Uterus (tissue), 4 donors: ENCODE results near the gene NOTO. TPM values are rescaled to one million over a fixed set of nuclear protein-coding genes. Genes with fewer than 3 reads are reported as not detected.

ENCODE experiments used
- DNase-seq, 2 donors: peaks; one replicate each; pipeline ENCODE4 v3.0.0-alpha.2; 2019 to 2020
- H3K27ac ChIP-seq, 2 donors: fragments of 200-600 bp; sonication (generic); 1 replicate in 1 of 2; 2 replicates in 1 of 2; pipeline ENCODE4 v1.5.1; 2016 to 2018
- H3K27me3 ChIP-seq, 2 donors: fragments of 200-600 bp; sonication (generic); one replicate each; pipeline ENCODE4 v1.5.1; 2018 to 2019; ENCODE audit warnings: control low read depth in 1 of 2
- H3K36me3 ChIP-seq, 2 donors: fragments of 200-600 bp; sonication (generic); one replicate each; pipeline ENCODE4 v1.5.1; 2019; ENCODE audit warnings: control low read depth in 1 of 2
- H3K4me1 ChIP-seq, 2 donors: fragments of 200-600 bp; sonication (generic); one replicate each; pipeline ENCODE4 v1.5.1; 2018 to 2019; ENCODE audit warnings: control low read depth in 1 of 2
- H3K4me3 ChIP-seq, 2 donors: fragments of 200-600 bp; sonication (generic); 1 replicate in 1 of 2; 2 replicates in 1 of 2; pipeline ENCODE4 v1.5.1; 2018 to 2019; ENCODE audit warnings: mild to moderate bottlenecking in 1 of 2
- H3K9me3 ChIP-seq, 2 donors: fragments of 200-600 bp; sonication (generic); one replicate each; pipeline ENCODE4 v1.5.1; 2019; ENCODE audit warnings: control low read depth in 1 of 2
- CTCF ChIP-seq, 4 experiments: fragments of 200-600 bp in 2 of 4; fragments of 450-650 bp in 2 of 4; sonication (generic) in 2 of 4; IDR thresholded peaks; one replicate each; pipeline ENCODE4 v1.5.1; 2016 to 2019; ENCODE audit warnings: antibody characterized with exemption in 4 of 4, mild to moderate bottlenecking in 2 of 4, moderate library complexity in 1 of 4
- POLR2A ChIP-seq, 2 donors: fragments of 450-650 bp; IDR thresholded peaks; one replicate each; pipeline ENCODE4 v1.6.1; 2016; ENCODE audit warnings: antibody characterized with exemption in 2 of 2, mild to moderate bottlenecking in 1 of 2, moderate library complexity in 1 of 2
- intact Hi-C: fragments of 100-400 bp; cut with DNase I; formaldehyde crosslinking; loops from one replicate; pipeline ENCODE4 v1.15.1; 2023; ENCODE audit warnings: low total_unique reads
- total RNA-seq, 4 donors: library from RNA; depleted of rRNA in 3 of 4; stranded (reverse); fragments of >200 nt in 3 of 4; gene quantifications; one replicate each; pipeline versions ENCODE4 v1.1.0 to v1.2.4, GENCODE V29; 2014 to 2023
- donor health status: DM: yes; HTN: yes; CAD: no.

Gene NOTO
- total RNA-seq, 4 donors from 2014 or later, result not detected

GRCh38 chr2:73256618-73256922 lies 54.2 kb downstream of the NOTO start:
- no peak for DNase-seq
- intact Hi-C loops, result no loop called here
- Histone ChIP-seq H3K27ac (no peak overlapping the region), H3K4me3 (no peak overlapping the region), H3K36me3 (no peaks in the 10 kb centered on the region), H3K4me1 (no peaks in the 10 kb centered on the region), H3K9me3 (no peaks in the 10 kb centered on the region), H3K27me3 (no peaks in the 10 kb centered on the region)
- TF ChIP-seq CTCF (IDR thresholded peaks at IDR 0.05) (no peak), POLR2A (IDR thresholded peaks at IDR 0.05) (no peak)

DNA sequence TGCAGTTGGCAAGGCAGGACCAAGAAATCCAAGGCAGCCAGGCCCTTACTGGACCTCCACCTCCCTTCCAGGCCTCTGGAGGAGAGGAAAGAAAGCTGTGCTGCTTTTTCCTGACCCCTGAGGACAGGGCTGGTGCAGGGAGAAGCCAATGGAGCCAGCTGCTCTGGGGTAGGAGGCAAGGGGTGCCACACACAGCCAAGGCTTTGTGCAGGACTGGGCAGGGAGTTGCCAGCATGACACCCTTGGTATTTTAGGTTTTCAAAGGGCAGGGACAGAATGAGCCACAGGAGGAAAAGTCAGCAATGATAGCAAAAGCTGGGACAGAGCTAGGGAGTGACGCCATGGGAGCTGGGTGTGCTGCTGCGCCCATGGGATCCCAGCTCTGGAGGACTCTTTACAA lies 54.6 kb downstream of the NOTO start:
- no peak for TF ChIP-seq POLR2A (IDR thresholded peaks at IDR 0.05)
- Histone ChIP-seq H3K4me3 (no peak overlapping the region), H3K27ac (no peak overlapping the region), H3K4me1 (no peaks in the 10 kb centered on the region), H3K9me3 (no peaks in the 10 kb centered on the region), H3K27me3 (no peaks in the 10 kb centered on the region), H3K36me3 (no peaks in the 10 kb centered on the region)
- intact Hi-C loops, result no loop called here
- DNase-seq, result no peak

DNA sequence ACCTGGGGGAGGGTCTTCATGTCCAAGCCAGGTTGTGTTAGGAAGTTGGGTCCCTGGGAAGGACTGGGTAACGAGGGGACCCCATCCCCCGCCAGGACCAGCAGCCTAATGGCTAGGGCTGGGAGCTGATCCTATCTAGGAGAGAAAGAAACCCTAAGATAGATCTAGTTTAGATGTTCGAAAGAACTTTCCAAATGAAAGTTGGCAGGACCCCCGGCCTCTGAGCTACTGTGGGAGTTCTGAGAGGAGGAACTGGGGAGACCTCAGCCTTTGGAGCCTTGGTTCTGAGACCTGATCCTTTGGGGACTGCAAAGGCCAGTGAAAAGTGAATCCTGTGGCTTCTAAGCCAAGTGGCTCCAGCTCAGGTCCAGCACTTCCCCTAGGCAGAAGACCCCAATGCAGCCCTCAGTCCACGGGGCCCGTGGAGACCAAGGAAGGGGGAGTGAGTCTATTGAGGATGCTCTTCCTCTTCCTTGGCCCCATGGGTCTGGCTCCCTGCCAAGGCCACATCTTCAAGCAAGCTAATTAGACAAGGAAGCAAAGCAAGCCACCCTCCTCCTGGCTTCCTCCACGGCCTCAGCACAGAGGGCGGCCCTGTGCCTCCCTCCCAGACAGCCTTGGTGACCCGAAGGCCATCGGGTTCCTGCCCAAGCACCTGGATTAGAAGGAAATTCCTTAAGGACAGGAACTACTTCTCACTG lies 55.2 kb downstream of the NOTO start:
- Histone ChIP-seq H3K27ac (no peak overlapping the region), H3K4me3 (no peak overlapping the region), H3K36me3 (no peaks in the 10 kb centered on the region), H3K4me1 (no peaks in the 10 kb centered on the region), H3K27me3 (no peaks in the 10 kb centered on the region), H3K9me3 (no peaks in the 10 kb centered on the region)
- DNase-seq, result no peak
- TF ChIP-seq POLR2A (IDR thresholded peaks at IDR 0.05) (no peak), CTCF (IDR thresholded peaks at IDR 0.05) (no peak)
- intact Hi-C loops, result no loop called here

DNA sequence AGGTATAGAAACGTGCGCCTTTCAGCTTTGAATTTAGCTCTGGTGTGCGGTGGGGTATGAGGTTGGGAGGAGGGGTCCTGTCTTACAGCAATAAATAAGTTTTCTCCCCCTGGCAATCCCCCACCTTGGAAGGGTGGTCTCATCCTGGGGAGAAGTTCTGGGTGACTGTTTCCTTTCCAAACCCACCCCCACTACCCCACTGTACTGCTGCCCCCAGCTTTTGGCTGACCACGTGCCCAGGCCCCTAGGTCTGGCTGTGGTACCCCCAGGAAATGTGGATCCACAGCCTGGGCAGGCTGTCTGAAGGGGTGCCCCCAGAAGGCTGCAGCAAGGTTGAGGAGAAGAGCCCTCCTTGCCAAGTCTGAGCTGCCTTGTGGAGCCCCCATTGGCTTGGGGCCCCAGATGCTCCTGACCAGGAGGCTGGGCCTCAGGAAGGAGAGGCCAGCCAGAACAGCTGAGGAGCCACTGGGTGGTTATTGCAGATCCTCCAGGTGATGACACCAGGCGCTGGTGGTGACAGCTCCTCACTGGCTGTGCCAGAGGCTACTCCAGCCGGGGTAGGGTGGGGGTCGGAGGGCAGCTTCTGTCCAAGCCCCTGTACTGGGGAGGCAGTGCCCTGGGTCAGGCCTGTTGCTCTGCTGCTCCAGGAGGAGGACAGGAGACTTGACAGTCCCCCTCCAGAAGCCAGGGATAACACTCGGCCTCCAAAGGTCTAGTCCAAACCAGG lies 56.0 kb downstream of the NOTO start:
- no peaks in the 10 kb centered on the region for H3K27me3 ChIP-seq
- TF ChIP-seq POLR2A (IDR thresholded peaks at IDR 0.05), result no peak
- TF ChIP-seq CTCF (IDR thresholded peaks at IDR 0.05), result no peak
- no peaks in the 10 kb centered on the region for H3K36me3 ChIP-seq
- H3K4me1 ChIP-seq, result no peaks in the 10 kb centered on the region
- H3K27ac ChIP-seq, result no peak overlapping the region
- DNase-seq, result no peak
- intact Hi-C loops, result no loop called here
- no peak overlapping the region for H3K4me3 ChIP-seq
- H3K9me3 ChIP-seq, result no peaks in the 10 kb centered on the region

DNA sequence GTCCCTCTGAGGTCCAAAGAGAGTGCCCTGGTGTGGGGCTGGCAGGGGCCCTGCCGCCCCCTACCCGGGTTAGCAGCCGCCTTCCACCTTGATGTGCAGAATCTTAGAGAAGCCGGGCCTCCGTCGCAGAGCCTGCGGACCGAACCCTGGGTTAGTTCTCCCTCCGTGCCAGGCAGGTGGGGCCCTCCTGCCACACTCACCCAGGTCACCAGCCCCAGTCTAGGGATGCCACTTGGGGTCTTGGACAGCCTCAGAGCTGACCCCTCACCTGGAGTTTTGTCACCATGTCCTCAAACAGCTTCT lies 56.5 kb downstream of the NOTO start:
- Histone ChIP-seq H3K9me3 (no peaks in the 10 kb centered on the region), H3K4me3 (no peak overlapping the region), H3K27me3 (no peaks in the 10 kb centered on the region), H3K4me1 (no peaks in the 10 kb centered on the region), H3K36me3 (no peaks in the 10 kb centered on the region), H3K27ac (no peak overlapping the region)
- DNase-seq, result no peak
- TF ChIP-seq POLR2A (IDR thresholded peaks at IDR 0.05) (no peak), CTCF (IDR thresholded peaks at IDR 0.05) (no peak)
- intact Hi-C loops, result no loop called here
